OCI-LY1 (cell line): ENCODE measurements around the gene CLSTN2.

Experiments used
- EZH2 ChIP-seq: fragments of 200-600 bp; sonication (generic), shearing (Covaris generic); IDR thresholded peaks from 2 replicates; pipeline ENCODE4 v1.8.0; 2017; ENCODE audit warnings: borderline replicate concordance, mixed run types, mild to moderate bottlenecking, antibody characterized with exemption, low read length, moderate library complexity, mixed read lengths
- TF ChIP-seq, protein P1 (sequence below): fragments of 200-600 bp; sonication (generic), shearing (Covaris generic); IDR thresholded peaks from 2 replicates; pipeline ENCODE4 v1.5.1; 2017; ENCODE audit warnings: mild to moderate bottlenecking, antibody characterized with exemption, low read length, moderate library complexity, mixed read lengths

- TF ChIP-seq, protein P1, sequence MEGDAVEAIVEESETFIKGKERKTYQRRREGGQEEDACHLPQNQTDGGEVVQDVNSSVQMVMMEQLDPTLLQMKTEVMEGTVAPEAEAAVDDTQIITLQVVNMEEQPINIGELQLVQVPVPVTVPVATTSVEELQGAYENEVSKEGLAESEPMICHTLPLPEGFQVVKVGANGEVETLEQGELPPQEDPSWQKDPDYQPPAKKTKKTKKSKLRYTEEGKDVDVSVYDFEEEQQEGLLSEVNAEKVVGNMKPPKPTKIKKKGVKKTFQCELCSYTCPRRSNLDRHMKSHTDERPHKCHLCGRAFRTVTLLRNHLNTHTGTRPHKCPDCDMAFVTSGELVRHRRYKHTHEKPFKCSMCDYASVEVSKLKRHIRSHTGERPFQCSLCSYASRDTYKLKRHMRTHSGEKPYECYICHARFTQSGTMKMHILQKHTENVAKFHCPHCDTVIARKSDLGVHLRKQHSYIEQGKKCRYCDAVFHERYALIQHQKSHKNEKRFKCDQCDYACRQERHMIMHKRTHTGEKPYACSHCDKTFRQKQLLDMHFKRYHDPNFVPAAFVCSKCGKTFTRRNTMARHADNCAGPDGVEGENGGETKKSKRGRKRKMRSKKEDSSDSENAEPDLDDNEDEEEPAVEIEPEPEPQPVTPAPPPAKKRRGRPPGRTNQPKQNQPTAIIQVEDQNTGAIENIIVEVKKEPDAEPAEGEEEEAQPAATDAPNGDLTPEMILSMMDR: no peak
- no peak for TF ChIP-seq EZH2
Measured at GRCh38 chr3:140198242-140198641, 263.3 kb downstream of the CLSTN2 start.
